CD4-positive, alpha-beta memory T cell (primary cell): ENCODE results near the gene GEMIN4. TPM values are rescaled to one million over a fixed set of nuclear protein-coding genes. Genes with fewer than 3 reads are reported as not detected.
A peak's percentile ranks its signal among the peaks of the same experiment; 100 is the strongest.
"Not testable (repeated sequence)": the region's sequence is repeated elsewhere in the genome, so short reads cannot be mapped to it uniquely, and the experiment has no call there.

ENCODE experiments used
- CTCF ChIA-PET: fragments of 350-600 bp; sonication (Branson Sonifier 250); formaldehyde crosslinking; loops from one replicate; lab custom pipeline; 2021; ENCODE audit warnings: inconsistent platforms; ENCODE audit not compliant: partially characterized antibody; lab: Charles Lee
- POLR2A ChIA-PET: fragments of 350-600 bp; sonication (Branson Sonifier 250); formaldehyde crosslinking; loops from one replicate; lab custom pipeline; 2021; ENCODE audit not compliant: partially characterized antibody; lab: Charles Lee
- DNase-seq, 5 donors: peaks; one replicate each; pipeline versions ENCODE4 v3.0.0 to v3.0.0-alpha.2; 2020 to 2022; ENCODE audit warnings: mixed read lengths in 1 of 5
- H3K27ac ChIP-seq: one replicate; pipeline ENCODE4 v1.7.0; 2013; ENCODE audit warnings: low read depth, low read length
- H3K27me3 ChIP-seq: 2 replicates; pipeline ENCODE4 v1.7.0; 2013; ENCODE audit warnings: mild to moderate bottlenecking, low read length, moderate library complexity; ENCODE audit not compliant: insufficient read depth
- H3K36me3 ChIP-seq: 2 replicates; pipeline ENCODE4 v1.7.0; 2013; ENCODE audit warnings: mild to moderate bottlenecking, low read length, moderate library complexity; ENCODE audit not compliant: insufficient read depth
- H3K4me1 ChIP-seq: 2 replicates; pipeline ENCODE4 v1.7.0; 2013; ENCODE audit warnings: mild to moderate bottlenecking, low read length, moderate library complexity; ENCODE audit not compliant: insufficient read depth
- H3K4me3 ChIP-seq, 2 donors: one replicate each; pipeline ENCODE4 v1.7.0; 2013; ENCODE audit warnings: low read length in 2 of 2, mild to moderate bottlenecking in 1 of 2
- H3K9me3 ChIP-seq, 2 donors: one replicate each; pipeline ENCODE4 v1.7.0; 2013; ENCODE audit warnings: low read length in 2 of 2, control low read depth in 1 of 2; ENCODE audit not compliant: control insufficient read depth in 1 of 2
- H3K27ac Mint-ChIP-seq, 7 donors: one replicate each; pipeline ENCODE4 v1.8.0; 2020 to 2021; ENCODE audit warnings: mixed read lengths in 7 of 7, mild to moderate bottlenecking in 6 of 7, inconsistent platforms in 3 of 7, moderate library complexity in 3 of 7
- H3K27me3 Mint-ChIP-seq, 2 donors: one replicate each; pipeline ENCODE4 v1.8.0; 2020 to 2021; ENCODE audit warnings: mixed read lengths in 2 of 2
- H3K36me3 Mint-ChIP-seq, 2 donors: one replicate each; pipeline ENCODE4 v1.8.0; 2020 to 2021; ENCODE audit warnings: mixed read lengths in 2 of 2, inconsistent platforms in 1 of 2, mild to moderate bottlenecking in 1 of 2
- H3K4me1 Mint-ChIP-seq, 4 donors: one replicate each; pipeline ENCODE4 v1.8.0; 2020 to 2021; ENCODE audit warnings: mixed read lengths in 4 of 4, mild to moderate bottlenecking in 1 of 4
- H3K4me3 Mint-ChIP-seq, 8 donors: one replicate each; pipeline ENCODE4 v1.8.0; 2020 to 2021; ENCODE audit warnings: mixed read lengths in 8 of 8, mild to moderate bottlenecking in 7 of 8, moderate library complexity in 6 of 8, inconsistent platforms in 3 of 8
- H3K9me3 Mint-ChIP-seq, 8 donors: one replicate each; pipeline ENCODE4 v1.8.0; 2020 to 2021; ENCODE audit warnings: mixed read lengths in 8 of 8, mild to moderate bottlenecking in 5 of 8, inconsistent platforms in 3 of 8, moderate library complexity in 1 of 8
- intact Hi-C: fragments of 100-400 bp; cut with micrococcal nuclease; formaldehyde crosslinking; loops from one replicate; pipeline ENCODE4 v1.15.1; 2023
- polyA plus RNA-seq, 2 donors: library from polyadenylated mRNA; unstranded; fragments of 300-500 nt; fragmentation: Illumina TruSeq; gene quantifications; one replicate each; pipeline ENCODE4 v1.2.3, GENCODE V29; 2021
- total RNA-seq, 2 experiments: library from RNA; stranded (reverse); gene quantifications; one replicate each; pipeline ENCODE4 v1.2.3, GENCODE V29; 2021

GEMIN4 gene
- total and polyA plus RNA-seq, 4 experiments from 2014 or later: 20.6 to 24.7 (median 23.9) TPM

DNA sequence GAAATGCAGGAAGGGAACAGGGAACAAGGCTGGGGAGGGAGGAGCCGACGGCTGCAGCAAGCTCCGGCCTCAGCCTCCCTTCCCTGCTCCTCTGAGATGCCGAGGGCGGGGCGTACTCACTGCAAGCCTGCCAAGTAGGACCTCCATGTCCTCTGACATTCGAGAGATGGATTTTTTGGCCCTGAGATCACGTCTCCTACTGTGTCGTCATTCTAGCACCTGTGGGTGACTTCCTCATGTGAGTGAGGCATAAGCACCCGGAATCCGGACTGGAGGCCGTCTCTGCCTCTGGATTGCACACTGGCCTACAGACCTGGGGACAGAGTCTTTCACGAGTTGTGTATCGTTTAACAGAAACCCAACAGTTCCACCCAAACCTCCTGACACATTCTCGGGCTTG, 44.5 kb upstream of the GEMIN4 start:
- ChIA-PET POLR2A (no interaction called here), CTCF (interaction anchor here (1.0 to 1.4 kb wide), 2 partner anchors 82 to 184 kb away, joined by 3 read pairs; no protein-coding TSS in a partner anchor)
- H3K9me3 ChIP-seq: no peaks in the 10 kb centered on the region
- Mint-ChIP-seq H3K27ac (no peak overlapping the region), H3K9me3 (no peaks in the 10 kb centered on the region), H3K4me1 (peaks cover 0 to 6% (median 6%) of the 10 kb centered on the region in 4 donors), H3K36me3 (peaks cover 12 to 14% of the 10 kb centered on the region in 2 donors), H3K4me3 (no peak overlapping the region), H3K27me3 (no peaks in the 10 kb centered on the region)
- no peak overlapping the region for H3K27ac ChIP-seq
- DNase-seq: no peak
- no peaks in the 10 kb centered on the region for H3K27me3 ChIP-seq
- peaks cover 5% of the 10 kb centered on the region for H3K4me1 ChIP-seq
- intact Hi-C loops: no loop called here
- H3K4me3 ChIP-seq: no peak overlapping the region
- peaks cover 11% of the 10 kb centered on the region for H3K36me3 ChIP-seq

DNA sequence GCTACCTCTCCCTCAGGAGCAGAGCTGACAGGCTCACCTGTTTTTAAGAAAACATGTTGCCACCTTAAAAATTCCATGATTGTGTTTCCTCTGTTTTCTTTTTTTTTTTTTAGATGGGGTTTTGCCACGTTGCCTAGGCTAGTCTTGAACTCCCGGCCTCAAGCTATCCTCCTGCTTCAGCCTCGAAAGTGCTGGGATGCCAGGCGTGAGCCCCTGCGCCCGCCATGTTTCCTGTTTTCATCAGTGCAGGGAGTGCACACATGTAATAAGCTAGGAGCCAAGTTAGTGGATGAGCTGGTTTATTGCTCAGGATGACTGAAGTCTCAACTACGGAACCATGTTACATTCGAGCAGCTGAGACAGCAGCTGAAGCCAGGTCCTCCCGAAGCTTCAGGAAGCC, 43.7 kb upstream of the GEMIN4 start:
- no peaks in the 10 kb centered on the region for H3K27me3 ChIP-seq
- Mint-ChIP-seq H3K9me3 (peaks cover 0 to 2% (median 0%) of the 10 kb centered on the region in 8 donors), H3K27ac (peak overlapping the region in 1 of 7 donors; percentile 12), H3K4me1 (peaks cover 3 to 9% (median 6%) of the 10 kb centered on the region in 4 donors), H3K4me3 (no peak overlapping the region), H3K27me3 (no peaks in the 10 kb centered on the region), H3K36me3 (peaks cover 20 to 23% of the 10 kb centered on the region in 2 donors)
- intact Hi-C loops: loop anchor here (1.0 kb wide), 1 partner anchor 201 kb away; no protein-coding TSS in a partner anchor
- ChIA-PET POLR2A (interaction anchor here (0.9 to 1.3 kb wide), 2 partner anchors 16 to 201 kb away, joined by 3 to 5 read pairs; partner anchors contain the start of gene TIMM22), CTCF (interaction anchor here (1.1 to 1.8 kb wide), 5 partner anchors 14 to 203 kb away, joined by 4 to 22 read pairs (median 5); partner anchors contain the start of genes GLOD4, MRM3 and TIMM22)
- no peak for DNase-seq
- H3K9me3 ChIP-seq: no peaks in the 10 kb centered on the region
- peaks cover 19% of the 10 kb centered on the region for H3K36me3 ChIP-seq
- H3K4me3 ChIP-seq: no peak overlapping the region
- no peak overlapping the region for H3K27ac ChIP-seq
- peaks cover 5% of the 10 kb centered on the region for H3K4me1 ChIP-seq

DNA sequence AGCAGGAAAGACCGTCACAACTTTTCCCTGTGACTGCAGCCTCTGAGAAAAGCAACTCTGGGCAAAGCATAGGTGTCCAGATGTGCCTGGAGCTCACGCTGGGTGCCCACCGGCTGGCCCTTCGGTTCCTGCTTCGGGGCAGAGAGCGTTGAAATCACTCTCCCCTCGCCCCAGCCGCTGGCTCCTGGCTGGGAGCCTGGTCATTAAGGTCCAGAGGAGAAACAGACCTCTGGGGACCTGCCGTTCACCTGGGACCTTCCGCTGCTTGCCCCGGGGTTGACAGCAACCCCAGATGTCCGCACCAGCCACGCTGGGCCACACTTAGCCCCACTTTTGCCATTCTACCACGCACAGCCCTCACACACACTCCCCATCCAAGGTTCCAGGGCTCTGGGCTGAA, 43.2 kb upstream of the GEMIN4 start:
- H3K27me3 Mint-ChIP-seq: no peaks in the 10 kb centered on the region
- H3K9me3 Mint-ChIP-seq: peaks cover 0 to 2% (median 0%) of the 10 kb centered on the region in 8 donors
- H3K27ac Mint-ChIP-seq: peak overlapping the region in 1 of 7 donors; percentile 64
- ChIA-PET CTCF (interaction anchor here (1.1 to 1.8 kb wide), 5 partner anchors 13 to 204 kb away, joined by 4 to 22 read pairs (median 5); partner anchors contain the start of genes GLOD4, MRM3 and TIMM22), POLR2A (interaction anchor here (0.9 to 1.3 kb wide), 5 partner anchors 14 to 201 kb away, joined by 3 to 6 read pairs (median 4); partner anchors contain the start of genes GLOD4 and TIMM22)
- Histone ChIP-seq H3K27ac (no peak overlapping the region), H3K36me3 (peaks cover 19% of the 10 kb centered on the region), H3K4me3 (no peak overlapping the region), H3K4me1 (peaks cover 5% of the 10 kb centered on the region), H3K9me3 (no peaks in the 10 kb centered on the region), H3K27me3 (no peaks in the 10 kb centered on the region)
- H3K36me3 Mint-ChIP-seq: peaks cover 21 to 23% of the 10 kb centered on the region in 2 donors
- no peak overlapping the region for H3K4me3 Mint-ChIP-seq
- H3K4me1 Mint-ChIP-seq: peaks cover 3 to 9% (median 6%) of the 10 kb centered on the region in 4 donors
- DNase-seq: no peak
- intact Hi-C loops: loop anchor here (1.0 kb wide), 1 partner anchor 201 kb away; no protein-coding TSS in a partner anchor

DNA sequence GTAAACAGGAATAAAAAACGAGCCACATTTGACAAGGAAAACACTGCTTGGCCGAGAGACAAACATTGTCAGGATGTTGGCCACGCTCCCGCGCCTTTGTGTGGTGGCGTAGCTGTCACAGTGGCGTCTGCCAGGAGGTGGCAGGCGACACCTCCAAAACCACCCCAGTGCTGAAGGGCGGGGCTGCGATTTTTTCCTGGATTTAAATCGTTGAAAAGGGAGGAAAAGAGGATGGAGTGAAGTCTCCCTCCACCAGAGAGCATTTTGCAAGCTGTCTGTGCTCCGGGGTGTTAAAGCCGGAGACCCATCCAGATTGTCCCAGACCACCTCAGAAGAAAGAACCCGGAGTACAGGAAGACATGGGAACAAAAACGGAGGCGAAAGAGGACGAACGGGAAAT, 42.8 kb upstream of the GEMIN4 start:
- peak overlapping the region in 2 of 7 donors; percentile 57 to 64 for H3K27ac Mint-ChIP-seq
- Histone ChIP-seq H3K27me3 (no peaks in the 10 kb centered on the region), H3K4me1 (peaks cover 5% of the 10 kb centered on the region), H3K9me3 (no peaks in the 10 kb centered on the region), H3K27ac (no peak overlapping the region), H3K36me3 (peaks cover 23% of the 10 kb centered on the region), H3K4me3 (no peak overlapping the region)
- H3K4me1 Mint-ChIP-seq: peaks cover 3 to 9% (median 6%) of the 10 kb centered on the region in 4 donors
- H3K27me3 Mint-ChIP-seq: no peaks in the 10 kb centered on the region
- intact Hi-C loops: loop anchor here (1.0 kb wide), 2 partner anchors 186 to 201 kb away; no protein-coding TSS in a partner anchor
- H3K4me3 Mint-ChIP-seq: peak overlapping the region in 1 of 8 donors; percentile 26
- peaks cover 0 to 2% (median 0%) of the 10 kb centered on the region in 8 donors for H3K9me3 Mint-ChIP-seq
- POLR2A ChIA-PET: interaction anchor here (0.9 to 1.3 kb wide), 4 partner anchors 13 to 201 kb away, joined by 3 to 6 read pairs (median 4); partner anchors contain the start of gene GLOD4
- CTCF ChIA-PET: interaction anchor here (0.7 to 1.8 kb wide), 6 partner anchors 13 to 206 kb away, joined by 4 to 22 read pairs (median 5); partner anchors contain the start of genes GLOD4, MRM3 and TIMM22
- H3K36me3 Mint-ChIP-seq: peaks cover 23 to 24% of the 10 kb centered on the region in 2 donors
- peak in 4 of 5 donors; percentile 29 to 35 (median 30) for DNase-seq

DNA sequence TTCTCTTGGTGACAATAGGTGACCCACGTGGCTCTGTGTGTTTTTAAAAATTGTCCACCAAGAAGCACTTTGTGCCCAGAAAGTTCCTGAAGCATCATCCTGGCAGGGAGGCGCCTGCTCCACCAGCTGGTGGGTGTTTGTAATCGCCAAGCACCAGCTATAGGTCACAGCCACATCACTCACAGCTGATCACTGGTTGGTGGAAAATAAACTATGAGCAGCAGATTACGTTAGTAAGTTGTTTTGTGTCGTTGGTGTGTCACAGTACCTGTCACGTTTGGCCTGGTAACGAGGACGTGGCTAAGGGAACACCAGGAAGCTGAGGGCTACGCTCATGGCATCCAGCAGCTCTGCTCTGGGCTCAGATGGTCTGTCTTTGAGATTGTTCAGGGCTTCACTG, 40.2 kb upstream of the GEMIN4 start:
- Histone ChIP-seq H3K36me3 (peaks cover 46% of the 10 kb centered on the region), H3K9me3 (no peaks in the 10 kb centered on the region), H3K4me1 (peaks cover 5% of the 10 kb centered on the region), H3K27ac (no peak overlapping the region), H3K27me3 (no peaks in the 10 kb centered on the region), H3K4me3 (no peak overlapping the region)
- Mint-ChIP-seq H3K4me1 (peaks cover 3 to 9% (median 6%) of the 10 kb centered on the region in 4 donors), H3K4me3 (no peak overlapping the region), H3K36me3 (peaks cover 23 to 41% of the 10 kb centered on the region in 2 donors), H3K9me3 (peaks cover 0 to 2% (median 0%) of the 10 kb centered on the region in 8 donors), H3K27me3 (no peaks in the 10 kb centered on the region), H3K27ac (no peak overlapping the region)
- POLR2A ChIA-PET: interaction anchor here (2.4 kb wide), 1 partner anchor 10 kb away, joined by 10 read pairs; the partner anchor contains the start of genes GLOD4 and MRM3
- intact Hi-C loops: no loop called here
- DNase-seq: no peak
- CTCF ChIA-PET: interaction anchor here (1.3 kb wide), 1 partner anchor 188 kb away, joined by 7 read pairs; the partner anchor contains the start of gene NXN

DNA sequence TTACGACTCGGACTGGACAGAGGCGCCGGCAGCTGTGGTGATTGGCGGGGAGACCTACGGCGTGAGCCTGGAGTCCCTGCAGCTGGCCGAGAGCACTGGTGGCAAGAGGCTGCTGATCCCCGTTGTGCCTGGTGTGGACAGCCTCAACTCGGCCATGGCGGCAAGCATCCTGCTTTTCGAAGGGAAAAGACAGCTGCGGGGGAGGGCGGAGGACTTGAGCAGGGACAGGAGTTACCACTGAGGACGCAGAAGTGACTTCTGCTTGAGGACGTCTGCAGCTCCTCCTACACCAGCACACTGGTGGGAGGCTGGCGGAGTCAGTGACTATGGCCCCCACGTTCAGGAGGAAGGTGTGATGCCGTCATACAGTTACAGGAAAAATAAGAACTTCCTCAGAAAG, 39.8 kb upstream of the GEMIN4 start:
- Mint-ChIP-seq H3K4me3 (no peak overlapping the region), H3K36me3 (peaks cover 23 to 44% of the 10 kb centered on the region in 2 donors), H3K4me1 (peaks cover 5 to 9% (median 6%) of the 10 kb centered on the region in 4 donors), H3K27ac (no peak overlapping the region), H3K27me3 (no peaks in the 10 kb centered on the region), H3K9me3 (peaks cover 0 to 2% (median 0%) of the 10 kb centered on the region in 8 donors)
- intact Hi-C loops: no loop called here
- Histone ChIP-seq H3K4me3 (no peak overlapping the region), H3K27me3 (no peaks in the 10 kb centered on the region), H3K27ac (no peak overlapping the region), H3K4me1 (peaks cover 5% of the 10 kb centered on the region), H3K9me3 (no peaks in the 10 kb centered on the region), H3K36me3 (peaks cover 46% of the 10 kb centered on the region)
- ChIA-PET POLR2A (interaction anchor here (2.4 kb wide), 1 partner anchor 10 kb away, joined by 10 read pairs; the partner anchor contains the start of genes GLOD4 and MRM3), CTCF (interaction anchor here (1.3 kb wide), 1 partner anchor 189 kb away, joined by 7 read pairs; the partner anchor contains the start of gene NXN)
- DNase-seq: no peak

DNA sequence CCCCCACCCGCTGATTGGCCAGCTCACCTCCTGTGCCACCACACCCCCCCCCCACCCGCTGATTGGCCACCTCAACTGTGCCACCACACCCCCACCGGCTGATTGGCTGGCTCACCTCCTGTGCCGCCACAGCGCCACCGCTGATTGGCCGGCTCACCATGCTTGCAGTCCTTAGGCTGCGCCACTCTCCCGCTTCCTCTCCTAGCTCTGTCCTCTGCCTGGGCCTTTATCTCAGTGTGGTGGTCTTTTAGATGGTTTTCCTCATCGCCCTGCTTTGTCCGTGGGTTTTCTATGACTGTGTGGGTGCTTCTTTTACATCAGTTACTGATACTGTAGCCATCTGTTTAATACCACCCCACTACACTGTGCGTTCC, 38.8 kb upstream of the GEMIN4 start:
- H3K27me3 ChIP-seq, CTCF ChIA-PET, H3K27me3 Mint-ChIP-seq, DNase-seq, H3K27ac ChIP-seq, H3K4me3 ChIP-seq, intact Hi-C loops, H3K9me3 ChIP-seq, H3K4me1 Mint-ChIP-seq, H3K27ac Mint-ChIP-seq, H3K4me3 Mint-ChIP-seq, H3K9me3 Mint-ChIP-seq, H3K4me1 ChIP-seq: not testable (repeated sequence)
- peaks cover 23 to 46% of the 10 kb centered on the region in 2 donors for H3K36me3 Mint-ChIP-seq
- POLR2A ChIA-PET: interaction anchor here (2.4 kb wide), 1 partner anchor 9 kb away, joined by 10 read pairs; the partner anchor contains the start of genes GLOD4 and MRM3
- H3K36me3 ChIP-seq: peaks cover 46% of the 10 kb centered on the region
